Measurements from ENCODE around the gene COL6A2. TPM values are rescaled to one million over a fixed set of nuclear protein-coding genes. Genes with fewer than 3 reads are reported as not detected.

The COL6A2 gene
- total RNA-seq, 1 experiment from 2014 or later, result 129 TPM

- no peaks in the 10 kb centered on the region for H3K4me1 ChIP-seq (ENCODE audit: insufficient read depth, low read length)
- H3K27me3 ChIP-seq (ENCODE audit: insufficient read depth, low read length), result no peaks in the 10 kb centered on the region
- H3T11ph ChIP-seq (ENCODE audit: low read length), result no peak overlapping the region
- H4K91ac ChIP-seq (ENCODE audit: insufficient read length, low read depth, low read length), result no peak overlapping the region
- H3K4me3 Mint-ChIP-seq, result no peak overlapping the region
- no peak overlapping the region for H2AFZ ChIP-seq (ENCODE audit: low read length)
- H3K4me1 Mint-ChIP-seq, result peaks cover 2 to 23% of the 10 kb centered on the region in 2 experiments; a peak in 3 of 4 replicates
- H3K18ac ChIP-seq (ENCODE audit: insufficient read length, low read depth, low read length), result no peak overlapping the region
- no peaks in the 10 kb centered on the region for H3K9me3 ChIP-seq (ENCODE audit: control insufficient read depth, low read depth, low read length)
- no peaks in the 10 kb centered on the region; a peak in 1 of 5 replicates for H3K9me3 Mint-ChIP-seq
- no peaks in the 10 kb centered on the region for H3K79me1 ChIP-seq (ENCODE audit: insufficient read depth, low read depth, low read length, poor library complexity, severe bottlenecking)
- H3K27me3 Mint-ChIP-seq (ENCODE audit: low read depth), result no peaks in the 10 kb centered on the region; the same call in 1 of the 2 replicates
- H4K8ac ChIP-seq (replicated peaks; ENCODE audit: insufficient read length, low read depth, low read length), result no peak overlapping the region
- H2BK12ac ChIP-seq (ENCODE audit: insufficient read length, low read depth, low read length), result no peak overlapping the region
- H4K5ac ChIP-seq (ENCODE audit: insufficient read length, low read depth, low read length), result no peak overlapping the region
- H3K14ac ChIP-seq (ENCODE audit: insufficient read depth, low read length), result no peak overlapping the region; the same call in 1 of the 2 replicates
- no peak overlapping the region for H2BK120ac ChIP-seq (ENCODE audit: low read depth, low read length, poor library complexity, severe bottlenecking)
- no peak overlapping the region for H3K23ac ChIP-seq (ENCODE audit: insufficient read length, low read depth, low read length)
- H3K27ac ChIP-seq (ENCODE audit: insufficient read length, low read depth, low read length), result no peak overlapping the region
- H4K20me1 ChIP-seq (ENCODE audit: control insufficient read depth, insufficient read depth, insufficient read length), result no peaks in the 10 kb centered on the region
- no peak overlapping the region for H2BK20ac ChIP-seq (ENCODE audit: low read depth, low read length, poor library complexity, severe bottlenecking)
- H2BK15ac ChIP-seq (ENCODE audit: low read depth, low read length), result no peak overlapping the region
- H3K79me2 ChIP-seq (ENCODE audit: insufficient read depth, low read length), result no peaks in the 10 kb centered on the region
- peaks cover 2 to 12% (median 2%) of the 10 kb centered on the region in 3 experiments; a peak in 6 of 7 replicates for H3K36me3 Mint-ChIP-seq (ENCODE audit: insufficient read depth in 1 of 3, low read depth in 3 of 3)
- H3K9ac ChIP-seq (ENCODE audit: extremely low read depth, insufficient read length, low read length), result no peak overlapping the region
- no peak overlapping the region for H2AK5ac ChIP-seq (ENCODE audit: insufficient read length, low read length)
- no peak overlapping the region for H3K27ac Mint-ChIP-seq
- H3K4me2 ChIP-seq (ENCODE audit: insufficient read depth, insufficient read length, low read length), result no peak overlapping the region
- TF ChIP-seq CTCF (conservative IDR thresholded peaks at IDR 0.05), result no peak
- no peak overlapping the region for H2BK5ac ChIP-seq (ENCODE audit: insufficient read length, low read length)
- no peaks in the 10 kb centered on the region for H3K23me2 ChIP-seq (ENCODE audit: insufficient read length, low read depth, low read length, poor library complexity, severe bottlenecking)
- H3K4ac ChIP-seq (ENCODE audit: low read depth, low read length), result no peak overlapping the region
- H3K56ac ChIP-seq (ENCODE audit: insufficient read length, low read depth, low read length), result no peak overlapping the region
- WGBS (ENCODE audit: extremely low coverage, insufficient read length, low lambda C conversion rate), result no CpG with 5 or more reads among the region's 22 CpGs
- DNase-seq, result no peak
Measured at GRCh38 chr21:46130831-46131587, 33.1 kb downstream of the COL6A2 start.

Measured in H9 (cell line).